ENCODE data around the gene NCKAP5.

The NCKAP5 gene

DNA sequence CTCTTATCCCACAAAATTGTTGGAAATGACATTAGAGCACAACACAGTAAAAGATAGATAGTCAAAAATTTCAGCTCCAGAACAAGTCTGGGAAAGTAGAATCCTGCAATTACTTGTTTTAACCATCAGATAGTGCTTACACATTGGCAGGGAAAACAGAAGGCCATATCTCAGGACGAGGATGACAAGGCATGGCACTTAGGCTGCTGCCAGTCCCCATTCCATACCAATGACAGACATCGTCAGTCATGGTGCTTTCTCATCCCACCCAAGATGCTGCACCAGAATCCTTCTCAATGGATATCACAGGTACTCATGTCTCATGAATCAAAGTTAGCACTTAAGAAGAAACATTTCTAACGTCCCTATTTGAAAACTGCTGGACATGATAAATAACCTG, 187.3 kb downstream of the NCKAP5 start:
- DNase-seq (ENCODE audit: low read depth), result no peak

DNA sequence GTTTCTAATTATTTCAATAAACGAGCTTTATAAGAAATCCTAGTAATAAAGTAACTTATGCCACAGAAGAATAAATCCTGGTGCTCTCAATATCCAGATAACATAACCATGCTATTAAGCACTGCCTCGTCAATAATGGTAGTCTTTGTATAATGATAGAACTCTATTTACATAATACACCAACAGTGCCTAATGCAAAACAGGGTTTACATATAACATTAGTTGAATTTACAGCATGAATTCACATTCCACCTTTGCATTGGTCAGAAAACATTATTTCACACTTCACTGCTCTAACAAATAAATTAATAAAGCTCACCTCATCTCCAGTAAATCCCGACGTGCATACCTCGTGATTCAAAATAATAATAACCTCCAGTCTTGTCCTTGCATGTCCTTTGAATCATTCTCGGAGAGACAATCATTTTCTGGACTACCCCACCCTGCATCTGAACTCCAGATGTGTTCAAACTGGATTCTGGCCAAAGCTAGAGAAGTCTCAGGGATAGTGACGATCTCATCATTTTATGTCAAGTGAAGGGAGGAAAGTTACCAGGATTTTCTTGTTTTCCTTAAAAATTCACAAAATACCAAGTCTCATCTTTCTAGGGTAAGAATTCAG, 189.2 kb downstream of the NCKAP5 start:
- no peak for DNase-seq (ENCODE audit: low read depth)

- no peak for DNase-seq (ENCODE audit: low read depth)
Observed at GRCh38 chr2:133378386-133378785, 189.9 kb downstream of the NCKAP5 start.

GRCh38 chr2:133377599-133377998, 190.7 kb downstream of the NCKAP5 start:
- no peak for DNase-seq (ENCODE audit: low read depth)

GRCh38 chr2:133377021-133377481, 191.2 kb downstream of the NCKAP5 start:
- DNase-seq (ENCODE audit: low read depth), result no peak

DNA sequence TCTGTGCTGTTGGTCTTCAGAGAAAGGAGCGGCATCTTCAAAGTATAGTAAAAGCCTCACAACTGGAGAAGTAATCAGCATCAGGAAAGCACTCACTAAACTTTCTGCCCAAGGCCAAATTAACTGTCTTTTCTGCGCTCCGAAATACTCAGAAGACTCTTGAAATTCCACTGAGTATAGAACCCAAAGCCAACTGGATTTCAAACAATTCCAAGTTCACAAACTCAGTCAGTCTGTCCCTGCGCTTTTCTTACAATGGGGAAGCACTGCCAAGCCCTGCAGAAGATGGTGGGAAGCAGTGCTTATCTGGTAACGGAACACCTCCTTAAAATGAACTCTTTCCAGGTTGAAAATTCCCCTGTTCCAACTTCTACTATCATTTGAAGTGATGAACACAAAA, 193.5 kb downstream of the NCKAP5 start:
- no peak for DNase-seq (ENCODE audit: low read depth)

DNA sequence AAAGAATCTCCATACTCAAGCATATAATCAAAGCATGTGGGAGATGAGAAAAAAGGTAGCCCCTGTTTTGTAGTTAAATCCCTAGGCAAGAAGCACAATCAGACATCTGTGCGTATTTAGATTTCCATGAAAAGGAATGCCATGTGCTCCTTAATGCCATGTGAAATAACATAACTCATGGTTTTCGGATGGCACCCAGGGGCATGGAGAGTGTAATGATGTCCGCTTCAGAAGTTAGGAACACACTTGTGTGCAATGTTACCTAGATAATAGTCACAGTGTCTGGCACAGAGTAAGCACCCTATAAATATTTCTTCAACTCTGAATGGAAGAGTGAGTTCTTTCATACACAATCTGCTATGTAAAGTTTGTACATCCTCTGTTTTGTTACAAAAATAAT, 197.0 kb downstream of the NCKAP5 start:
- no peak for DNase-seq (ENCODE audit: low read depth)

- DNase-seq (ENCODE audit: low read depth), result no peak
Observed at GRCh38 chr2:133369901-133370658, 198.2 kb downstream of the NCKAP5 start.

GRCh38 chr2:133365117-133365516, 203.1 kb downstream of the NCKAP5 start:
- no peak for DNase-seq (ENCODE audit: low read depth)

DNA sequence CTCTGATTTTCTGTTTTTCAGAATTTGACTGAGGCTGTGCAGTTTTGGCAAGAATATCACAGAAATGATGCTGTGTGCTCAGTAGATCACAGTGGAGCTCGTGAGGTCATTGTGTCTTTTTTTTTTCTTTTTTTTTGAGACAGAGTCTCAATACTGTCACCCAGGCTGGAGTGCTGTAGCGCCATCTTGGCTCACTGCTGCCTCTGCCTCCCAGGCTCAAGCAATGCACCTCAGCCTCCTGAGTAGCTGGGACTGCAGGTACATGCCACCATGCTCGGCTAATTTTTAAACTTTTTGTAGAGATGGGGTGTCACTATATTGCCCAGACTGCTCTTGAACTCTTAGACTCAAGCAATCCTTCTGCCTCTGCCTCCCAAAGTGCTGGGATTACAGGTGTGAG, 203.6 kb downstream of the NCKAP5 start:
- no peak for DNase-seq (ENCODE audit: low read depth)

DNA sequence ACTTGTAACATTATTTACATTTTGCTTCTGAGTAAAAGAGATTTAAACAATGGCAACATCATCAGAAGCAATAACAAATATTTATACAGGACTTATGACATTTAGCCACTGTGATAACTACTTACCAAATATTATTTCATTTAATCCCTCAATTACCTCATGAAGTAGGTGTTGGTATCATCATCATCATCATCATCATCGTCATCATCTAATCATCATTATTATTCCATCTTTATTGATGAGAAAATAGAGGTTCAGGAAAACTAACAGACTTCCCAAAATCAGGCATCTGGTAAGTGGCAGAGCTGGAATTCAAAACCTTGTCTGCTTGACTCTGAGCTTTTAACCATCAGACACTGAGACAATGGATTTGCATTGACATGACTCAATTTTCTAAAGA, 204.4 kb downstream of the NCKAP5 start:
- no peak for DNase-seq (ENCODE audit: low read depth)

- no peak for DNase-seq (ENCODE audit: low read depth)
Observed at GRCh38 chr2:133362061-133362476, 206.2 kb downstream of the NCKAP5 start.

- DNase-seq (ENCODE audit: low read depth), result no peak
Observed at GRCh38 chr2:133360882-133361281, 207.4 kb downstream of the NCKAP5 start.

DNA sequence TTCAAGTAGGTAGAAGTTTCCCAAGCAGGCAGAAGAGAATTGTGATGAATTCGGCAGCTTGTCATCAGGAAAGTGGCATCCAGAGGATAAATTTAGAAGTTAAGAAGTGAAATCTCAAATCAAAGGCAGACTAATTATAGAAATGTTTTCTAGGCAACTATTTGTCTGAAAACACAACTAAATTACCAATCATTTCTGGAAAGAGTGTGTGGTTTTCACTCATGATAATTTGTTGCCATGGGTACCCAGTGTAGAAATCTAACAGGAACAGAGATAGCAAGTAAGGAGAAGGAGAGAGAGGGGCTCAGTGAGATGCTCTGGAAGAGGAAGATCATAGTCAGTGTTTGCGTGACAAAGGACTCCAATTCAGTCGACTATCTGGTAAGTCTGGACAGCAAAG, 208.1 kb downstream of the NCKAP5 start:
- no peak for DNase-seq (ENCODE audit: low read depth)

DNA sequence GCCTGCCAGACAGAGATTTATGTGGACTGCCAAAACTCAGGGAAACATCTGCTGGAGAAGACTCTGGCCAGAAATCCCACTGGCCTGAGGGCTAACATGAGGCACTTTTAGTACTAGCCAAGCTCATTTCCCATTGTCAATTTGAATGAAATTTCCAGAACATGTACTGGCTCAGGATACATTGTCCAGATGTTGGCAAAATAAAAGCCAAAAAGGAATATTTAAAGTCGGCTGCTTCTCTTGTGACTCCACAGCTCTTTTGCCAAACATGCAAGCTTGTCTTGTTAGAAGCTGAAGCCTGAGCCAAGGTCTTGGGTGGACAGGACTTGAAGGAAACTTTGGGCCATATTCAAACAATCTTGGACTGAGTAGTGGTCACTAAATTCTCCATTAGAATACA, 215.5 kb downstream of the NCKAP5 start:
- no peak for DNase-seq (ENCODE audit: low read depth)

- DNase-seq (ENCODE audit: low read depth), result no peak
Observed at GRCh38 chr2:133346654-133347053, 221.6 kb downstream of the NCKAP5 start.

DNA sequence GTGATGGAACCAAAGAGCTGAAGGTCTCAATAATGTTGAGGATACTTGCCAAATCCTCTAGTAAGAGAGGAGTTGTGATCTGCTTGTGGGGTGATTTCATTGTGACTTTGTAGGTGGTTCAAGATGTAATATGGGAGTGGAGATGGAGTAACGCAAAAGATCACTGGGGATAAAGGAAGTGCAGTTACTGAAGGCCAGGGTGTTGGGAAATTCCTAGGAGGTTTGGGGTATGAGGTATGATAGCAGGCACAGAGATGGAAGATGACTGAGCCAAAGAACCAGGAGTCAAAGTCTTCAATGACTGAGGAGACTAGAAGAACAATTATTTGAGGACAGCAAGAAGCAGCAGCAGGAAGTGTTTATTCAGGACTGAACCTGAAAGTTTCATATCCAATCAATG, 222.6 kb downstream of the NCKAP5 start:
- DNase-seq (ENCODE audit: low read depth), result no peak

- no peak for DNase-seq (ENCODE audit: low read depth)
Observed at GRCh38 chr2:133344849-133345248, 223.4 kb downstream of the NCKAP5 start.

DNA sequence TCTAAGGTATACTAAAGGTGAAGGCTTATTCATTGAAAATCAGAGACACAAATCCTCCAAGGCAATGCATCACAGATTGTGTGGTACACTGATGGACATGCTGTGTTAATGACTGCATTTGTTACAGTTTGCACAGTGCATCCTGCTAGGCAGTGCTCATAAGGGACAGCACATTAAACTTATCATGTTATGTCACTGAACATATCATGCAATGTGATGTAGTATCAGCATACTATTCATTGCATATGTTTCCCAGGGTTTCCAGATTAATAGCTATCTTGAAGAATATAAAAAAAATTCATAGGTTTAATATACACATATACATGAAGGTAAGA, 225.3 kb downstream of the NCKAP5 start:
- DNase-seq (ENCODE audit: low read depth), result no peak

GRCh38 chr2:133342286-133343017, 225.8 kb downstream of the NCKAP5 start:
- no peak for DNase-seq (ENCODE audit: low read depth)

- DNase-seq (ENCODE audit: low read depth), result no peak
Observed at GRCh38 chr2:133341575-133341974, 226.7 kb downstream of the NCKAP5 start.

- DNase-seq (ENCODE audit: low read depth), result no peak
Observed at GRCh38 chr2:133338224-133338623, 230.0 kb downstream of the NCKAP5 start.

DNA sequence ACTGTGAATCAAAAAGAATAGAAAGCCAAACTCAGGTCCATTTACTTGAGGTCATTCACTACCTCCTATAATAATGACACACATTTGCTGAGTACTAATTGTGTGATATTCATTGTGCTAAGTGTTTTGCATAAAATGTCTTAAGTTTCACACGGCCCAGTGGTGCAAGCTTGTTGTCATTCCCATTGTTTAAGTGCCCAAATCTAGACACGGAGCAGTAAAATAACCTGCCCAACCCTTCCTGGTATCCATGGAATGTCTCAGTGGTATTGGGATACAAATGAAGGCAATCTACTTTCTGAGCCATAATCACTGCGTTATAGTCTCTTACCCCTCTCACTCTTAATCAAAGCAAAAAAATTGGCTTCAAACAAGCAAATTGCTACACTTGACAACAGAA, 233.3 kb downstream of the NCKAP5 start:
- no peak for DNase-seq (ENCODE audit: low read depth)
